NCI-H187 (cell line): ENCODE results near the gene LCOR.
"Not testable (repeated sequence)": the region's sequence is repeated elsewhere in the genome, so short reads cannot be mapped to it uniquely, and the experiment has no call there.

Source experiments
- DNase-seq, 2 experiments: peaks; one replicate each; lab custom pipeline; 2025; lab: John Stamatoyannopoulos, UW

Gene LCOR

DNA sequence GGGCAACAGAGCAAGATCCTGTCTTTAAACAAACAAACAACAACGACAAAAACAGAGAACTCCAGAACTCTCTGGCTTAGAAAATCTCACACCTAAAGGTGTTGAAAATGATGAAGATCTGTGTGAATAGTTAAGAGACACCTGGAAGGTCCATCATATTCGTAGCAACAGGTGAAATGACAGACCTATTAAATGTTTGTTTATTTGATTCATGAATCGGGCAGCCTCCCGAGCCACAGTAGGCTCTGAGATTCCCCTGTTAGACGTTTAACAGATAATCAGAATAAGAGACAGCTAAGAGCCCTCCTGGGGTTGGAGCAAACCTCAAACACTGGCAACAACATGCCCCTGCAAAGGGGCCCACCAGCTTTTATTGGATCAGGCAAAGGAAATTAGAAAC, 103.7 kb downstream of the LCOR start:
- no peak for DNase-seq

DNA sequence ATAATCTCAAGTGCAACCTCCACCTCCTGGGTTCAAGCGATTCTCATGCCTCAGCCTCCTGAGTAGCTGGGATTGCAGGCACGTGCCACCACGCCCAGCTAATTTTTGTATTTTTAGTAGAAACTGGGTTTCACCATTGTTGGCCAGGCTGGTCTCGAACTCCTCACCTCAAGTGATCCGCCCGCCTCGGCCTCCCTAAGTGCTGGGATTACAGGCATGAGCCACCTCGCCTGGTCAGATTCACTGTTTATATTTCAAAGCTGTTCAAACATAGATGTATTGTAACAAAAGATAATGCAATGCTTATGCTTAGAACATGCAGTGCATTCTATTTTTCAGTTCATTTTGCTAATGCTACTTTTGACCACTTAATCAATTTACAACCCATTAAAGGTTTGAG, 111.1 kb downstream of the LCOR start:
- DNase-seq = not testable (repeated sequence)

DNA sequence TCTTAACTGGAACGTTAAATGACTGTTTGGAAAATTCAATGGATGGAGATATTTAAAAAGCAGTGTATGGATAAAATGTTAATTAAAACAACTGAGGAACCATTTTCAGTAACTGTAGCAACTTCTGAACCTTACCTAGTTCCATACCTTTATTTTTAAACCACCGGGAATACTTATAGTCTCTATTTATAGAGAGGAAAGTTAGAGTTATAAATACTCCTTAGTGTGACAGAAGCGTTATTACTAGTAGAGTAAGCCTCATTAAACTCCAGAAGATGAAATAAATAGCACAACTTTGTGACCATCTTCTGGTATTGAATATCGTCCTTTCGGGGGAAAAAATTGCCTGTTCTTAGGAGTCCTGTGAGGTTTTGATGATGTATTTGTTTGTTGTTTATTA, 114.9 kb downstream of the LCOR start:
- DNase-seq = no peak

DNA sequence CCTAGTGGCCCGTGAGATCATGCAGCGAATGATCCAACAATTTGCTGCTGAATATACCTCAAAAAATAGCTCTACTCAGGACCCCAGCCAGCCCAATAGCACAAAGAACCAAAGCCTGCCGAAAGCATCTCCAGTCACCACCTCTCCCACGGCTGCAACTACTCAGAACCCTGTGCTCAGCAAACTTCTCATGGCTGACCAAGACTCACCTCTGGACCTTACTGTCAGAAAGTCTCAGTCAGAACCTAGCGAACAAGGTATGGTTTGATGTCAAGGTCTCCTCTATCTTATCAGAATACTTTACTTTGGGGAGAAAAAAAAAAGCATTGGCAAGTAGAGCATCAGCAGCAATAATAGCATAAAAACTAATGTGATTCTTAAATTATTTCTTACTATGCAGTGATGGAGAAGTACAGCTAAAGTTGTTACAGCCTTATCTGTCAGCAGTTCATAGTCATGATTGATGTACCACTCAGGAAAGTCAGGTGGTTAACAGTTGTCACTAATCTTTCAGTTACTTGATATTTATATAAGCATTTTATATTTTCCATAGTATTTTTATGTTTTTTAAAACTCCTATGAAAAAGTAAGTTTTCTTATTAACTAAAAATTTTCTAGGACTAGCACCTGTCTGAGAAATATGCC, 117.1 kb downstream of the LCOR start:
- no peak for DNase-seq

DNA sequence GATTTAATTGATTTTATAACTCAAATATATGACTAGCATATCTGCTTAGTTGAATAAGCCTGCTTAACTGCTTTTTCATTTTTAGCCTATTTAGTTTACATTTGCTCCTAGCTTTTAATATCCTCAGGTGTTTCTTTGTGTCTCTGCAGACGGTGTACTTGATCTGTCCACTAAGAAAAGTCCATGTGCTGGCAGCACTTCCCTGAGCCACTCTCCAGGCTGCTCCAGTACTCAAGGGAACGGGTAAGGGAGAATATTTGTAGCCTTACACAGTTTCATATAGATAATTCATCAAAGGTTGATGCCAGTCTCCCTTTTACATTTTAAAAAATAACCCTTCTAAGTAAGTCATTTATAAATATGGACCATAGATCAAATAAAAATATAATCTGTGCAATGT, 119.9 kb downstream of the LCOR start:
- no peak for DNase-seq

DNA sequence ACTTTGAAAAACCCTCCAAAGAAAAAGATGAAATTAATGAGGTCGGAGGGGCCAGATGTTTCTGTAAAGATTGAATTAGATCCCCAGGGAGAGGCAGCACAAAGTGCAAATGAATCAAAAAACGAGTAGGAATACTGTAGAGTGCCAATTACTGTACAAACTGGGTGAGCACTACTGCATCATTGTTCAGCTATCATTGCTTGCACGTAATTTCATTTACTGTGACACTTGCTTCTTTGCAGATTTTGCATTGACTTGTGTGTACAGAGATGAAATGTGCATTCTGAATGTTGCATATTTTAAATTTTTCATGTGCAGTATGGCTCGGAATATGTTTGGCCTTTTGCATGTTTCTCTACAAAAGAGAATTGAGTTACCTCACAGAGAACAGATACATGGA, 123.7 kb downstream of the LCOR start:
- DNase-seq = no peak

DNA sequence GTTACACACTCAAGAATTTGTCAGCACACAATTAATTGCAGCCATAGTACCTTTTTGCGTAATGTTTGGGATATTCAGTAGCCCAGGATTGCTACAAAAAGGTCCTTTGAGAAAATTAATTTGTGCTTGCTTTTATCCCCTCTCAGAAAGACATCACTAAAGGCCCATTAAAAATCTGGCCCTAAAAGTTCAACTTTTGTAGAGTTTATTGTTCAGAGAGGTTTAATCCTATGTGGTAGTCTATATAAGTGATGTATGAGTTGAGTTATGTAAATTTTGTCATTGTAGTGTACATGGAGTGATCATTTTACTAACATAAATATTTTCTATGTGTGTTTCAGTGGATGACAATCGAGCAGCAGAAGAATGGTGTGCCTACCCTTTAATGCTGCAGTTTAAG, 126.0 kb downstream of the LCOR start:
- no peak for DNase-seq

DNA sequence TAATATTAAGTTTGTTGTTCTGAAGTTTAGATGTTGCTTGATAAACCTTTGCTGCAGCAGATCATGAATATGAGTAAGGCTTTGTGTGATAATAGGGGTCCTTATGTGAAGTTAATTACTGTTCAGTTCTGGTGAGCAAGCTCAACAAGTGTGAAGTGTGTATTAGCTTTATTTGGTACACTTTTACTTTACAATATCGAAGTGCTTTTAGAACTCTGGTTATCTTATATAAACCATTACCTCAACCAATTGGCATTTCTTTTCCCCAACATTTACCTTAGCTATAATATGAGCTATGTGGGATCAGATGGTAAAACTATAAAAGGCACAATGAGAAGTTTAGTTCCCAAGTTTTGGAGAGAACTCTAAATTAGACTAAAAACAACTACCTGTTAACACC, 127.6 kb downstream of the LCOR start:
- DNase-seq = no peak

DNA sequence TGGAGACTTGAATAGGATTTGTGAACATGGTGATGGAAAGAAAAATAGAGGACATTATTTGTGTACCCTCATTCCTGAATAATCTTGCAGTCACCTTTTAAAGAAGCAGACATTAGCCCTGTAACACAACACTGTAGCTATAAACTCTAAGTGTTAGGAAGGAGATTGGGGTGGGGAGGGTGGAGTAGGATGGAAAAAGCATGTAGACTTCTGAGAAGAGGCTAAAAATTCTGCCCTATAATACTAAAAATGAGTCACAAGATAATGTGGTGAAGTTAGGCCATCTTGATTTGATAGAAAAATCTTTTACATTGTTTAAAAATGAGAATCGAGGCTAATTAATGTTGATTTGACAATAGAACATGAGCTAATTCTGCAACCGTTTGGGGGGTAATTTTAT, 128.8 kb downstream of the LCOR start:
- DNase-seq = no peak

DNA sequence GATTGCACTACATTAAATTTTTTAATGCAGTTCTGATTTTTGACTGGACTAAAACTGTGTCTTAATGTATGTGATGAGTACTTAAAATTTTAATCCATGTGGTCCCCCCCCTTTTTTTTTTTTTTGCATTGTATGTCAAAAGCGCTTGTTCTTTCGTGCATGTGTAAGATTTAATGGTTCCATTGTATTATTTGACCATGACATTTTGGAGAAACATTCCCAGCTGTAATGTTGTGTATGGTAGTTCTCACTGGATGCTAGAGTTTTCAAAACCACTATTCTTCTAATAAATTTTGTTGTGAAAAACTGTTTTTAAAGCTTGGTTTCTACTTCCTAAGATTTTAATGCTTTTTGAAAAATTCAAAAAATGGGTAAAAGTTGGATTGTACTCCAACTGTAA, 132.0 kb downstream of the LCOR start:
- no peak for DNase-seq

DNA sequence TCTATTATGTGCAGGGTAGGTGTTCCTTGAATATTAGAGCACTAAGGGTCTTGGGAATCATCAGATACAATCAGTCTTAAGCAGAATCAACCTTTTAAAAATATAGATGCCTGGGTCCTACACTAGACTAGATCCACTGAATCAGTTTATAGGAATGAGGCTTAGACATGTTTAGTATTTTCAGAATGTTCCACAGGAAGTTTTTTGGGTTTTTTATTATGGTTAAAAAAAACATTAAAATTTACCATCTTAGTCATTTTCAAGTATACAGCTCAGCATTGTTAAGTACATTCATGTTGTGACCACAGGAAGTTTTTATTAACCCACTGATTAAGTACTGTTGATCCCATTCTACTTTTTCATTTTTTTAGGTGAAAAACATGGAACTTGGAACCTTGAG, 135.7 kb downstream of the LCOR start:
- no peak for DNase-seq

DNA sequence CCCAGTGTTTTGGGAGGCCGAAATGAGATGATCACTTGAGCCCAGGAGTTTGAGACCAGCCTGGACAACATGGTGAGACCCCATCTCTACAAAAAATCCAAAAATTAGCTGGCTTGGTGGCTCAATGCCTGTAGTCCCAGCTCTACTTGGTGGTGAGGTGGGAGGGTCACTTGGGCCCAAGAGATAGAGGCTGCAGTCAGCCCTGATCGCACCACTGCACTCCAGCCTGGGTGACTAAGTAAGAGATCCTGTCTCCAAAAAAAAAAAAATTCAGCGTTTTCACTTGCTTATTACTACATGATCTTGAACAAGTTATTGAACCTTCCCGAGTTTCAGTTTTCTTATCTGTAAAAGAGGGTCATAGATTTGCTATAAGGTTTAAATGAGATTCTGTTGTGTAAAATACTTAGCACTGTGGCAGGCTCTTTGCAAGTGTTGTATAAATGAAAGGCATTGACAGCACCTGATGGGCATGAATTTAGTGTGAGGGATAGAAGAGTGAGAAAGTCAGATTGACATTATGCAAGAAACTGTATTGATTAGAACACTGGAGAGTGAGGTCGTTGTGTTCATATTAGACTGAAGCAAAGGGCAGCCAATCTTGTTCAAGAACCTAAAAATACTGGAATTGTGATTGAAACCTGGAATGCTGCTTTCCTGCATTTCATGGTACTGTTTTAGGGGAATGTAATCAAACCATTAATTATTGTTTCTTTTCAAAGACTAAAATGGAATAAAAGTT, 136.8 kb downstream of the LCOR start:
- no peak for DNase-seq

DNA sequence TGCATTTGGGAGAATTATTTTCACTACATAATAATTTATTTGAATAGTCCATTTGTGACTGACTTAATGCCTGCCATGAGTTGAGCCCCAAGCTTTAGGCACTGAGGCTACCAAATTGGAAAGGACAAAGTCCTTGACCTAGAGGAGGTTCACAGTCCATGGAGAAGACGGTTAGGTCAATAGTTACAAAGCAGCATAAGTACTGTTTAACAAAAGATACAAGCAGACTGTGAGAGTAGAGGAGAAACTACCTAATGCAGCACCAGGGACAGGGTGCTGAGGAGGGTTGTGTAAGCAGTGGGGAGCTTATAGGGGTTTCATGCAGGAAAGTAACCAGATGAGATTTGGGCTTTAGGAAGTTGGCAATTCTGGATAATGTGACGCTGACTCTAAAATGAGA, 139.2 kb downstream of the LCOR start:
- no peak for DNase-seq

DNA sequence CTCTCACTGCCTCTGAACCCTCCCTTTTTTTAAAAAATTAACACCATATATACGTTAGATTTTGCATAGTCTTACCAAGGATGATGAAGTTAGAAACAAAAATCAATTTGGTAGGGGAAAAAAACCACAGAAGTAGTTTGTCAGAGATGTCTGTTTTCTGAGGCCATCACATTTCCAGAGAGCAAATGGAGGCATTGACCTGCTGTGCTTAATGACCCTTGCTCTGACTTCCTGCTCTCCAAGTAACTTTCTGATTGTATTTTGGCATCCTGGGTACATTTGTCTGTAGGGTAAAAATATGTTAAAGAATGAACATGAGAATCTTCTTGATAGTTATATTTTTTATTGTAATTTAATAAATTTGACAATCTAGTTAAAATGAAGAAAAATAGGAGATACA, 140.2 kb downstream of the LCOR start:
- DNase-seq = no peak

DNA sequence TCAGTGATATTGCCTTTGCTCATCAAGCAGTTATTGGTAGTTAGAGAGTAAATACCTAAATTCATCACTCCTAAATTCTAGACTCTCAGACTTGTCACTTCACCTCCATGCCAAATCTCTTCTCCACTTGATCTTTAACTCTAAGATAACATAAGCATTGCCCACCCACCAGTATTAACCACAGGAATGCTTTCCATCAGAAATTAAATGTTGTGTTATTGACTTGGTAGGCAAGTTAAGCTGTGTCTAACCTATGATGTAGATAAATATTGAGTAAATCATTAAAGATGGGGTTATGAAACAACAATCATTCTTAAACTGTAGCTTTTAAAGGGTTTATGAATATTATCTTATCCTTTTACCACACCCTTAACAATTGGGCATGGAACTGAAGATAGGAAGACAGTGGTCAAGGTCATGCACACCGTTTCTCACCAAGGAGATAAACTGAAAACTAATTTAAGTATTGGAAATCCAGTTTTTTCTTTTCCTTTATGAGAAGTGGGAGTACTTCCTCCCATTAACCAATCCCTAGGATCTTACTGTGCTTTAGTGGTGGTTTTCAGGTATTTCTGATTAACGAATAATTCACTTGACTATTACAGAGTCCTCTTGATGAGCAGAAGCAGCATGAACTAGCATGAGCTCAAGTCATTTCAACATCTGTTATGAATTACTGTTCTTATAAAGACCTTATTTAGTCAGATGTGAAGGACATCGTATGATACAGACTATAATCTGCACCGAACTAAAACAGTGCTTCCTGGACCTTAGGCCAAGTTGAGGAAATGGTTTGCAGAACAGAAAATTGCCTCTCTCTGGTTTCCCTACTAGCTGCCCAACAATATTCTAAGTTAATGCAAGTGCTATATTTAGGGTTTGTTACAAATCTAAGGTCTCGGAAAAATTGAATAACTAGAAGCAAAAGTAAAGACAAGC, 142.0 kb downstream of the LCOR start:
- no peak for DNase-seq

DNA sequence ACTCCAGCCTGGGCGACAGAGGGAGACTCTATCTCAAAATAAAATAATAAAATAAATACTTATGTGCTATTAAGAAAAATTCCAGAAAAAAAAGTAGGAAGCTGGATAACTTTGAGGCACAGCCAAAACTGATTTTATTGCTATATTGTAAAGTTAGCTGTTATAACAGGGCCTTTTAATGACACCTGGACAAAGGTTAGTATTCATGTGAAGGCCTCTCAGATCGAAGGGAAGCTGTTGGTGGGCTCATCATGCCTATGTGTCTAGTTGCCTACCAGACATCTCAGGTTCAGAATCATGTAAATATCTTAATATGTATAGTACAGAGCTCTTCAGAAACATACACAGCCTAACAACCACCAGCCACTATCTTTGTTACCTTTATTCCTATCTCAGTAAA, 143.0 kb downstream of the LCOR start:
- no peak for DNase-seq

DNA sequence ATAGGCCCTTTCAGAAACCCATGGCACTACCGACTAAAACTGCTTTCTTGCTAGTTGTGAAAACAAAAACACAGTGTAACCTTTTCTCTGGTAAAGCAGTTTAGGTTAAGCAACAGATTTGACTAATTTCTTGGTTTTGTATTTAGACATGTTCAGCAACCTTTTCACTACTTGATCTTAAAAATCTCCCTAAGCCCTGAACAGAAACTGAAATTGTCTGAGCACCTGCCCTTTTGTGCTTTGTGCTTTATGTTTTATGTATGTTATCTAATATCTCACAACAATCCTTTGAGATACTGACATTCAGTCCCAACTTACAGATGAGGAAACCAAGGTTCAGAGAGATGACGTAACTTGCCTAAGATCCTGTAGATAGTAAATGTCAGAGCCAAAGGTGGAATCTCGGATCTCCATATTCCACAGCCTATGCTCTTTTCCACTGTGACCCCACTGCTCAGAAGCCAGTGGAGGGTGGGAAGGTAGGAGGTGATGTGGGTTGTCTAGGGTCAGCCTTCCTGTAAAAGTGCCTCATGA, 146.6 kb downstream of the LCOR start:
- DNase-seq = no peak

DNA sequence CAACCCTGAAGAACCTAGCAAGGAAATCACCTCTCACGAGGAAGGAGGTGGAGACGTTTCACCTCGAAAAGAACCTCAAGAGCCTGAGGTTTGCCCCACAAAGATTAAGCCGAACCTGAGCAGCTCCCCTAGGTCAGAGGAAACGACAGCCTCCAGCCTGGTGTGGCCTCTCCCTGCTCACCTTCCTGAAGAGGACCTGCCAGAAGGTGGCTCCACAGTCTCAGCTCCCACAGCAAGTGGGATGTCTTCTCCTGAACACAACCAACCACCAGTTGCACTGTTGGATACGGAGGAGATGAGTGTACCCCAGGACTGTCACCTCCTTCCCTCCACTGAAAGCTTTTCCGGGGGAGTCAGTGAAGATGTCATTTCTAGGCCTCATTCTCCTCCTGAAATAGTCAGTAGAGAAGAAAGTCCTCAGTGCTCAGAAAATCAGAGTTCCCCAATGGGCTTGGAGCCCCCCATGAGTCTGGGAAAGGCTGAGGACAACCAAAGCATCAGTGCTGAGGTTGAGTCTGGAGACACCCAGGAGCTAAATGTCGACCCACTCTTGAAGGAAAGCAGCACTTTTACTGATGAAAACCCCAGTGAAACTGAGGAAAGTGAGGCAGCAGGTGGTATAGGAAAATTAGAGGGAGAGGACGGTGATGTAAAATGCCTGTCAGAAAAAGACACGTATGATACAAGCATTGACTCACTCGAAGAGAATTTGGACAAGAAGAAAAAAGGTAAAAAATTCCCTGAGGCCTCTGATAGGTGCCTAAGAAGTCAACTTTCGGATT, 150.2 kb downstream of the LCOR start:
- no peak for DNase-seq

DNA sequence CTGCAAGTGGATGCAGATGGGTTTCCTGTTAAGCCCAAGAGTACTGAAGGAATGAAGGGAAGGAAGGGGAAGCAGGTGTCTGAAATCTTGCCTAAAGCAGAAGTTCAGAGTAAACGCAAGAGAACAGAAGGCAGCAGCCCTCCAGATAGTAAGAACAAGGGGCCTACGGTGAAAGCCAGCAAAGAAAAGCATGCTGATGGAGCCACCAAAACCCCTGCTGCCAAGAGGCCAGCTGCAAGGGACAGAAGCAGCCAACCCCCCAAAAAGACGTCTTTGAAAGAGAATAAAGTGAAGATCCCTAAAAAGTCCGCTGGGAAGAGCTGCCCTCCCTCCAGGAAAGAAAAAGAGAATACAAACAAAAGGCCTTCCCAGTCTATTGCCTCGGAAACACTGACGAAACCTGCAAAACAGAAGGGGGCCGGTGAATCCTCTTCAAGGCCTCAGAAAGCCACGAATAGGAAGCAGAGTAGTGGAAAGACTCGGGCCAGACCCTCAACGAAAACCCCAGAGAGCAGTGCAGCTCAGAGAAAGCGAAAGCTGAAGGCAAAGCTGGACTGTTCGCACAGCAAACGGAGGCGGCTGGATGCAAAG, 152.5 kb downstream of the LCOR start:
- no peak for DNase-seq

DNA sequence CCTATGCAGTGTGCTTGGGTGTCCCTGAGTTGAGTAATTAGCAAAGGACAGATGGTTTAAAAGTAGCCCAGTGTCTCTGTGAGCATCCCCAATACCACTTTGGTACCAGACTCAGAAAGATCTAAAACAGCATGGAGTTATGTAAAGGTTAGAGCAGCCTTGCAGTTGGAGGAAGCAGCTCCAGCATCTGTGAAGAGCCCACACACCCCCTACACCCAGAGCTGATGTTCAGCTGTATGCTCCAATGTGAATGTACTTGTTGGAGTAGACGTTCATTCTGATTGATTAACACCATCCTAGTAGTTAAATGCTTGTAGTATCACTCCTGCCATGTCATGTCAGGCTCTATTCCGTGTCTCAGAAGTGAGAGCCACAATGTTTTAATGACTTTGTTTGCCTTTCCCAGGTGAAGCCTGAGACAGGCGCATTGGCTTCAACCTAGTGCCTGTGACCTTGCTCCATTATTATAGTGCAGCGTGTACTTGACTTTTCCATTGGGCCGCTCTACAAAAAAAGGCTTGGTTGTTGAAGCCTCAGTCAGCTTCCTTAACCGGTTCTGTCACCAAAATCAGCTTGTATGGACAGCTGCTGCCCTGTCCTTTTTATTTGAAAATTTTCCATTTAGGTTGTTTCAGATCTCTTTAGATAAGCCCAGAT, 154.2 kb downstream of the LCOR start:
- no peak for DNase-seq
